Measurements from ENCODE around the gene CAMTA1.
A peak's percentile ranks its signal among the peaks of the same experiment; 100 is the strongest.
"Not testable (repeated sequence)": the region's sequence is repeated elsewhere in the genome, so short reads cannot be mapped to it uniquely, and the experiment has no call there.

Gene CAMTA1

DNA sequence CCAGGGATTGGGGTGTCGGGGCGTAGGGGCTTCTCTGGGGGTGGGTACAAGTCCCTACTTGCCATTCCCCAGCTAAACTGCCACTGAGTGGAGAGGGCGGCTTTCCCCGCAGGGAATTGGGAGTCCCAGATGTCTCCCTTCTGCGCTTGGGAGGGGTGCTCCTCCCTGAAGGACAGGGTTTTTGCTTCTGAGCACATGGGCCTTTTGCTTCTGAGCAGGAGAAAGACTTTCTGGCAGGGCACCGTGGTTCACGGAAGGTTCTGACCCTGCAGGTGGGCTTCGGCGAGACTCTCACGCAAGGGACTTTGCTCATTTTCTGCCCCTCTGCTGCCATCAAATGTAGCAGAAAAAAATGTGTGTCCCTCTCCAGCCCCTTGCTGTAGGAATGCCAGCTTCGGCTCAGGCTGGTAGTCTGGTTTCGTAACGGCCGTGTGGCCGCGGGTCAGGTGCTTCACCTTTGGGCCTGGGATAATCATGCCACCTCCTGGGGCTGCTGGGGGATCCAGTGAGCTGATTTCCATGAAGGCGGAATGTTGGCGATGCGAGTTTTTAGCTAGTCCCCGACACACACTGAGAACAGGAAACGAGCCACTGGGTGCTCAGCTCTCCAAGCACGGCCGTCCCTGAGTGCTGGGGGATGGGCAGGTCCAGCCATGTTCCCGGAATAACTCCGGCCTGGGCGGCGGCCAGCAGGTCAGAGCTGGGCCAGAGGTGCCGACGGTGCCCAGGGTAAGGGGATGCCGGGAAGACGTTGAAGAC is 364.0 kb downstream of the CAMTA1 start:
- DNase-seq (ENCODE audit: low spot score), result peak; percentile 18

DNA sequence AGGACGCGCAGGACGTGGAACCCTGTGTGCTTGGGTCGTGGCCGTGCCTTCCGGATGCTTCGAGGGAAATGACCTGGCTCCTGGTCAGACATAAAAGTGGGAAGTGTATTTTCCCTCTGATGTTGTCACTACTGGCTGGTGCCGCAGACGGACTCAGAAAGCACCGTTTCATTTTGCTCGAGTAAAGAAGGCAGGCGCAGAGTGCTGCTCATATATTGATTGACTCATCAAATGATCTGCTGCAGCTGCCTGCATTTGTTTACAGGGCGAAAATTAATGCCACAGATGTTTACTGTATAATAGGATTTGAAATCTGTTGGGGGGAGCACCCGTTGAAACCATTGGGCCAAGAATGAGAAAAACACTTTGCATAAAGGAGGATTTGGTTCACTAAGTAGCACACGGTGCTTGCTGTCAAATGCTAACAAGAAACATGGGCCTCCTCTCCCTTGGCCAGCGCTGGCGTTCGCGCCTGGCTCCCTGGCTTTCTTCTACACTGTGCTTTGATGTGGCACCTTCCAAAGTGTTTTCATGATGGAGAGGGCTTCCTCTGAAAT is 365.5 kb downstream of the CAMTA1 start:
- no peak for DNase-seq (ENCODE audit: low spot score)

DNA sequence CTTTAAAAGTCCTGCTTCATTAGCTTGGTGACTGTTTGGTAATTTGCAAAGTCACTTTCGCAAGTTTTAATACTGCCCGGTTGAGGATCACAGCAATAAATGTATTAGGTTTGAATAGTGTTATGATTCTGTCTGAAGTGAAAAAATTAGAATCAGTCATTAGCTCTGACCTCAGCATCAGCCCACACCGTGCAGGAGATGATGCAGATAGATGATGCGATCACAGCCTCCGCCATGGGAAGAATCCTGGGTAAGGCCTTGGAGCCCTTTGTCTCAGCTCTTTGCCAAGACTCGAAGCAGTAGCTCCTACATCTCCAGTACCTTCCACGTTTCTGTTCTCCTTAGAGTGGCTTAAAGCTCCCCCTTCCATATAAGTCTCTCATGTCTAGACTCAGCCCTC is 366.7 kb downstream of the CAMTA1 start:
- no peak for DNase-seq (ENCODE audit: low spot score)

DNA sequence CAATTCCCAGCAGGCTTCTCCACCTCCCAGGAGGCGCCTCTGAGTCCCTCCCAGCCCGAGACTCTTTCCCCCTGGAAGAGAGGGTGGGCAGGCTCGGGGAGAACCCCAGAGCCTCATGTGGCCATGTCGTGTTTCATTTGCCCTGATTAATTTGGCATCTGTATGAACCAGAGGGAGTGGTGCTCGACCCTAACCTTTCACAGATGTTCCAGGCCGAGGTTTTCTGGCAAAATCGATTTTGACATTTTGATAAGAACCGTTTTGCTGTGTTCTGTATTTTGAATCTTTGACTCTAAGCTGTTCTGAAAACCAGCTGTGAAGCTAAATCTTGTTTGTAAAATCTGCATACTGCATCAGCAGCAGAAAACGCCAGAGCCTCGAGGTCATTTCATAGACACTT is 367.4 kb downstream of the CAMTA1 start:
- DNase-seq (ENCODE audit: low spot score), result no peak

DNA sequence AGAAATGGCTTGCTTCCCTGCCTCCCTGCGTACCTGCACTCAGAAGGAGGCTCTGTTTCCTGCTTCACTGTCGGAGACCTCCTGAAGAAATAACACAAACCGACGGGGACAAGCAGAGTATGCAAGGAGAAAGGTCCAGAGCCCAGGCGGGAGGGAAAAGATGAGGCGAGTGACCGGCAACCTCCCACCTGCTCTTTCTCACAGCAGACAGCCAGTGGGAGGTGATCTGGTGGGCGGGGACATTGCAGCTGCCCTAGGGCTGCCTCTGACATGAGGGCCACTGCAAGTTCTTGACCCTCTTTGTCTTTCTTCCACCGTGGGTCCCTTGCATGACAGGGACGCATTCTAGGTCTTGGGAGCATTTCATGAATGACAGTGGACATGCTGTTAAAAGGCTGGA is 368.2 kb downstream of the CAMTA1 start:
- no peak for DNase-seq (ENCODE audit: low spot score)

DNA sequence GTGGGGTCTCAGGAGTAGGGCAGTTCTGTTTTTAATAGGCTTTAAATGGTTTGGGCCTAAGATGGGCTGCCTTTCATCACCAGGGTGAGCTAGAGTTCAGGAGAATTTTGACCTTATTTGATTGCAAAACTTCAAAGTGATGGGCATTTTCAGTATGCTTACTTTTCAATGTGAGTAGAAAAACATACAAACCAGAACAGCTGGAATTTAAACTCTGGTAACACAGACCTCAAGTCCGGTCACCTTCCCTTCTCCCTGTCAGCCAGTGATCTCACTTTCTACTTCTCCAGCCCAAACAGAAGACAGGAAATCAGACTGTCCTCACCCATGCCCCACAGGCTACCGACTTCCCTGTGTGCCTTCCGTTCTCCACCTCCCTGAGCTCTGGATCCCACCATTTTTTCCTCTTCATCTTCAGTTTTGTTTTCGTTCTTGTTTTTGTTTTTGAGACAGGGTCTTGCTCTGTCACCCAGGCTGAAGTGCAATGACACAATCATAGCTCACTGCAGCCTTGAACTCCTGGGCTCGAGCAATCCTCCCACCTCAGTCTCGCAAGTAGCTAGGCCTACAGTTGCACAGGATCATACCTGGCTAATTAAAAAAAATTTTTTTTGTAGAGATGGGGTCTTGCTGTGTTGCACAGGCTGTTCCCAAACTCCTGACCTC is 374.0 kb downstream of the CAMTA1 start:
- no peak for DNase-seq (ENCODE audit: low spot score)

DNA sequence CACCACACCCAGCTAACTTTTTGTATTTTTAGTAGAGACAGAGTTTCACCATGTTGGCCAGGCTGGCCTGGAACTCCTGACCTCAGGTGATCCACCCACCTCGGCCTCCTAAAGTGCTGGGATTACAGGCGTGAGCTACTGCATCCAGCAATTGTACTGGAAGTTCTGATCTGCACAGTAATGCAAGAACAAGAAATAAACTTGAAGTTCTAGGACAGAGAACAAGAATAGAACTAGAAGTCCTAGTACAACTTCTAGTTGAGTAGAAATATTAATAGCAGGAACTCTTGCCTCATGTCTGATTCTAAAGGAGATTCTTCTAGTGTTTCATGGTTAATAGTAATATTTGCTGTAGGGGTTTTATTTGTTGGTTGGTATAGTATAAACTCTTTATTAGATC is 383.3 kb downstream of the CAMTA1 start:
- DNase-seq (ENCODE audit: low spot score), result not testable (repeated sequence)

DNA sequence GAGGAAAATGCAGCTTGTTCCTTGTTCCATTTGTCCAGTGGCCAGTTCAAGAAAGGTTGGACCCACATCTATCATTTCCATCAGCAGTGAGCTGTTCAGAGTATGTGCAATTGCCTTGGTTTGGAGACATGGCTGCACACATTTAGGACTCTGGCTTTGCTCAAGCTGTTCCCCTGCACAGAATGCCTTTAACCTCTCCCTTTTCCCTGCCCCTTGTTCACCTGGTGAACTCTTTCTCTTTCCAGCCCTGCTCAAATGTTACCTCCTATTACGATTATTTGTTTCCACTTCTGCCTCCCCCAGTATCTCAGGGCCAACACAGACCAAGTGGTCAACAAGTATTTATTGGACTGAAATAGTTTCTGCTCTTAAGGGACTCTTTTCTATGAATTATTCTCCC is 385.9 kb downstream of the CAMTA1 start:
- no peak for DNase-seq (ENCODE audit: low spot score)

DNA sequence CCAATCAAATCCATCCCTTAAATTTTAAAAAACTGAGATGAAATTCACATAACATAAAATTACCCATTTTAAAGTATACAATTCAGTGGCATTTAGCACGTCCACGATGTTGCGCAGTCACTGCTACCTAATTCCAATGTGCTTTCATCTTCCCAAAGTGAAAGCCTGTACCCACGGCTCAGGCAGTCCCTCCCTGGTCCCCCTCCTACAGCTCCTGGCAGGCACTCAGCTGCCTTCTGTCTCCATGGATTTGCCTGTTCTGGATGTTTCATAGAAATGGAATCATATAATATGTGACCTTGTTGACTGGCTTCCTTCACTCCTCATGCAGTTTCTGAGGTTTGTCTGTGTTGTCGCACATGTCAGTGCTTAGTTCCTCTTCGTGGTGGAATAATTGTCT is 386.3 kb downstream of the CAMTA1 start:
- DNase-seq (ENCODE audit: low spot score), result peak; percentile 73

DNA sequence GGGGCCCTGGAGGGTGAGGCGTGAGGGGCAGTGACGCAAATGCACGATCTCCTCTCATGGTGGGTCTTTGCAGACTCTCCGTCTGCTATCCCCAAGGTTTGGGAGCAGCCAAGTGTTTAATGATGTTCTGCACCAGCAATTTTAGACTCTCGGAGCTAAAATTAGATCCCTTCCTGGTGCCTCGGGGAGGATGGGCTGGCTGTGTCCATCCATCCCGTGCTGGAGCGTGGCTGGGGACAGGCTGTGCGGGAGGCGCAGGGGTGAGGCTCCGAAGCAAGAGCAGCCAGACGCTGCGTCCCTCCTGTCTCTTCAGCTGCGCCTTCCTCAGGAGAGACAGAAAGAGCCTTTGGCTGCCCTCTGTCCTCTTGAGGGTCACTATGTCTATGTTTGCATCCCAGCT is 387.6 kb downstream of the CAMTA1 start:
- no peak for DNase-seq (ENCODE audit: low spot score)

DNA sequence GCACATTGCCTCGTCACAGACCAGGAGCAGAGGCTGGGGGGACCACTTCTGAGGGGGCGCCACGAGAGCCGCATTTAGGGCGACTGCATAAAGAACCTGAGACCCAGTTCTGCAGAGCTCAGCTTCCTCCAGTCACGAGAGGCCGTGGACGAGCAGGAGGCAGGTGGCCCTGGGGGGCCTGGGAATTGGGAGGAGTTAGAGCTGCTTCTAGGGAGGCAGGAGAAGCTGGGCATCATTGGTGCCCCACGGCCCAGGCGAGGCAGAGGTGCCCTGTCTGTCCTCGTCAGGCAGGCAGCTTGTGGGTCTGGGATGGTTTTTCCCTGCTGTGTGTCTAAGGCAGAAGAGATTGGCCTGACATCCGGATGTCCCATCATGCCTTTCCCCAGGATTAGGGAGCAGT is 389.3 kb downstream of the CAMTA1 start:
- no peak for DNase-seq (ENCODE audit: low spot score)

DNA sequence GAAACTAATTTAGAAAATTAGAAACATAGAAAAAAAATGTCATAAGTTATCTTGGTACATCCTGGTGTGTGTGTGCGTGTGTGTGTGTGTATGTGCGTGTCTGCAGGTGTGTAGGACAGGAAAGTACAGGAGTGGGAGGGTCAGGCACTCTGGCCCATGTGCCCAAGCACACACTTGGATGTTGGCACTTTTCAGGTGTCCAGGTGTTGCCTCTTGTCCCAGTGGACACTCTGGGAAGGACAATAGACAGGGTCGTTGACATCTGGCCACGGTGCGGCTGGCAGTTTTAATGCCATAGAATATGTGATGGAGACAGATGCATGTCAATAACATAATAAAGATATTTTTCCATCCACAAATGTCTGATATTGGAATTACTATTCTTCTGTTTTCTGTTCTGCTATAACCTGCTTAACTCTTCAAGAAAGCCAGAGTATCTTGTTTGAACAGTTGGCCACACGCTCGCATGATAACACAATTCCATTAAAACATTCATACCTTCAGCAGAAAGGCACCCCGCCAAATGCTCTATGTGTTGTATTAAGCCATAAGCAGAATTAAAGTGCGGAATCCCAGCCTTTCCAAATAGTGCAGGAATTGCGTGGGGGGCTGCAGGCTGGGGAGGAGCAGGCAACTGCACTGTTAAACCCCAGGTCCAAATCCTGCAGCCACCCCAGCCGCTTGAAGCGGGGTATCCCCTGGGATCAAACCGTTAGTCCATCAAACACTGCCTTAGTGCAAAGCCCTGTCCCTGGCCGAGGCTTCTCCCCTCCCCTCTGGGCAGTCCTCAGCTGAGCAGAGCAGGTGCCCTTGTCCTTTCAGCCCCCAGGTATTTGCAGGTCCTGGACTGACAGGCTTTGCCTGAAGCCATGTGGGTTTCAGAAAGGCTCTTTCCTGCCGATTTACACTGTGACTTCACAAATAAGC is 390.0 kb downstream of the CAMTA1 start:
- no peak for DNase-seq (ENCODE audit: low spot score)

DNA sequence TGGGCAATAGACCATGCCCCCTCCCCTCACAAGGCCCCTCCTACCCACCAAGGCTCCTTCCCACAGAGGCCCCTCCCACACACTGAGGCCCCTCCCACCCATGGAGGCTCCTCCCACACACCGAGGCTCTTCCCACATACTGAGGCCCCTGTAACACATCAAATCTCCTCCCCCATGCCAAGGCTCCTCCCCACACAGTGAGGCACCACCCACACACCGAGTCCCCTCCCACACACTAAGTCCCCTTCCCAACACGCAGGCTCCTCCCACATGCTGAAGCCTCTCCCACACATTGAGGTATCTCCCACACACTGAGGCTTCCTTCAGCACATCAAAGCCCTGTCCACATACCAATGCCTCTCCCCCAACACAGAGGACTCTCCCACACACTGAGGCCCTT is 391.8 kb downstream of the CAMTA1 start:
- DNase-seq (ENCODE audit: low spot score), result no peak

DNA sequence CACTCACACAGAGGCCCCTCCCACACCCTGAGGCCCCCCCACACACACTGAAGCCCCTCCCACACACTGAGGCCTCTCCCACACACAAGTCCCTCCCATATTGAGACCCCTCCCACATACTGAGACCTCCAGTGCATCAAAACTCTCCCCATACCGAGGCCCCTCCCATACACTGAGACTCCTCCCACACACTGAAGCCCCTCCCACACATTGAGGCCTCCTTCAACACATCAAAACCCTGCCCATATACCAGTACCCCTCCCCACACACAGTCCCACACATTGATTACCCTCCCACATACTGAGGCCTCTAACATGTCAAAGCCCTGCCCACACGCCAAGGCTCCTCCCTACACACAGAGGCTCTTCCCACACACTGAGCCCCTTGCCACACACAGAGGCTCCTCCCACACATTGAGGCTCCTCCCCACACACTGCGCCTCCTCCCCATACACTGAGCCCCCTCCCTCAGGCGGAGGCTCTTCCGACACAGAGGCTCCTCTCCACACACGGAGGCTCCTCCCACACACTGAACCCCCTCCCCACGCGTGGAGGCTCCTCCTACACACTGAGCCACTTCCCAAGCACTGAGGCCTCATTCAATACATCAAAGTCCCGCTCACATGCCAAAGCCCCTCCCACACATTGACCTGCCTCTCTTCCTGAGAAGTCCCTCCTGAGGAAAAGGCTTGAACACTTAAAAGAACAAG is 392.3 kb downstream of the CAMTA1 start:
- DNase-seq (ENCODE audit: low spot score), result no peak

DNA sequence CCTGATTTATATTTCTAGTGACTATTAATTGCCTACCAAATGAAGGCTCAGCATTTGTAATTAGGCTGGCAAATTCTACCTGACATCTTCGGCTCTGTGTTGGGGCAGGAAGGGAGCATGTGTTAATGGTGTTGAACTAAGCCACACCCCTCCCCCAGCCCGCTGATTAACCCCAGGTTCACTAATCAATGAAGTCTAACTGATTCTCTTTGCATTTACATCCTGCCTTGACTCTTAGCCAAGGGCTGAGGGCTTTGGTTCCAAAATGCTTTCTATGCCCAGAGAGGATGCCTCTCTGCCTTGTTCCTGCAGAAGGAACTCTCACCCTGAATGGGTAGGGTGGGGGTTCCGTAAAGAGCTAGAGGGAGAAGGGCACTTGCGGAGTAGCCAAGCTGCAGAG is 393.1 kb downstream of the CAMTA1 start:
- no peak for DNase-seq (ENCODE audit: low spot score)

DNA sequence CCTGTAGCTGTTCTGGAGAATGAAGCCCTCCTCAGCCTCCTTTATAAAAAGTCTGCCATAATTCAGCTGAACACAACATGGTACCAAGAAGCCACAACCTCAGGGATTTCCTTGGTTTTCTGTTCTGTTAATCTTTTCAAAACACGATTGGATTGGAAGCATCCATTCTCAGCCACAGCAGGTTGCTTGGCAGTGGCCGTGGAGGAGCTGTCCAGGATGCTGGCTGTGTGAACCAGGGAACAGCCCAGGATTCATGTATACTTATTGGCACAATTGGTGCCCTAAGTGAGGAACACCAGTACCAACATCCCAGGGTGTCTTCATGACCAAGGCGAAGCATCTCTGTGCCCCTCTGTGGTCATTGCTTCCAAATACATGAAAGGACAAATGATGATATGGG is 393.5 kb downstream of the CAMTA1 start:
- DNase-seq (ENCODE audit: low spot score), result no peak

DNA sequence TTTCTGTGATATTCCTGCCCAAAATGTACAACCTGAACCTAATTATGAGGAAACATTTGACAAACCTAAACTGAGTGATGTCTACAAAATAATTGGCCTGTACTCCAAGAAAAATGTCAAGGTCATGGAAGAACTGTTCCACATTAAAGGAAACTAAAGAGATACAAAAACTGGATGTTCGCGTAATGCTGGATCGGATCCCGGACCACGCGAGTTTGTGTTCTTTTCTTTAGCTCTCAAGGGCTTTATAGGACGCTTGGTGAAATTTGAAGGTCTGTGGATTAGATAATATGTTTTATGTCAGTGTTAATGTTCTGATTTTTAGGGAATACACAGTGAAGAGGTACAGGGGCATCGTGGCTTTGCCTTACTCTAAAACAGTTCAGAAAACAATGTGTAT is 400.5 kb downstream of the CAMTA1 start:
- no peak for DNase-seq (ENCODE audit: low spot score)

DNA sequence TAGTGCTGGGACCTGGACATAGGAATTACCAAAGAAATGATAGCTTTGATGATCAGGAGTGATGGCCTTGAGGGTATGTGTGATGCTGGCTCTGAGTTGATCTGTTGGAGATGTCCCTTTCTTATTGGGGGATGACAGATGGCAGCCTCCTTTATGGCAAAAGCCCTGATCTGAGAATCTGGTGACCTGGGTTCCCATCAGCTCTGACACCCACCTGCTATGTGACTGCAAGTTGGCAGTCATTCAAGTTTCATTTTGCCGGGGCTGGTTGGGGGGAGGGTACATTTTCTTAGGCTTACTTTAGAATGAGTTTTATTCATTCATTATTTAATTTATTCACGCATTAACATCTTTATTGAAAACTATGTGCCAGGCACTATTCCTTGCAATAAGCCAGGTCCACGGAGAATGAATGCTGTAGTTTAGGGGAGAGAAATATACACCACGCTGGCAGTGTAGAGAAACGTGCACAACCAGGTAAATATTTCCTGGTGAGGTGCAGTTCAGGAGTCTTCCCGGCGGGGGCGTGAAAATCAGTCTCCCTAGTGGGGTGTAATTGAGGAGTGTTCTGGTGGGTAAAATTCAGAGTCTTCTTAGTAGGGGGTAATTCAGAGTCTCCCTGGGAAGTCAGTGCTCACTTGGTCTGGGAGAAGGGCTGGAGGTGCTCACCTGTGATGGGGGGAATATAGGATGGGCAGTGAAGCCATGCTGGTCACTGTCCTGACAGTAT is 401.3 kb downstream of the CAMTA1 start:
- no peak for DNase-seq (ENCODE audit: low spot score)

DNA sequence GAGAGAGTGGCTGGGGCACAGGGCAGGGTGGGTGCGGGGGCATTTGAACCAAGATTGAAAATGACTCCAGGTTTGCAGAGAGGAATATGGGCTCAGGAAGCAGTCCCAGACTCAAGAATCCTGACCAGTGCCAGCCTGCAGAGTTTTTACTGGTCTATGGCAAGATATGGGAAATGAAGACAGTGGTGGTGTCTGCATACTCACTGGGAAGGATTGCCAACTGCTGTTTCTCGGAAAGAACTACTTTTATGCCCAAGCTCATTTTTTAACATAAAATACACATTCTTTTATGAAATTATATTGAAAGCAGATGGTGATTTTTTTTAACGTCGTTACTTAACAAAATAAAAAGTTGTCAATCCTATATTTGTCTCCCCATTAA is 401.8 kb downstream of the CAMTA1 start:
- no peak for DNase-seq (ENCODE audit: low spot score)

DNA sequence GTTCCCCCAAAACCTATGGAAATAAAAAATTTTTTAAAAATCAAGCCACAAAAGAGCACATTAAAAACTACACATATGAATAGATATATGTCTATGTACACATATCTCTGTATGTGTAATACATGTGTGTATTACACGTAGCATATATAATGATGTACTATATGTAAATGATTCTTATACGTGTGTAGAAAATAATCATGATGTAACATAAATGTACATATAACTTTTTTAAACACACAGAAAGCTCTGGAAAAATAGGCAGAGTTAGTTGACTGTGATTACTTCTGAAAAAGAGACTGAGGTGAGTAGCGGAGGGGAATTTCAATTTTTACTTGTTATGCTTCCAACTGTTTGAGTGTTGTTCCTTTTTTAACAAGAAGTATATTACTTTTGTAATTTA is 405.0 kb downstream of the CAMTA1 start:
- no peak for DNase-seq (ENCODE audit: low spot score)

DNA sequence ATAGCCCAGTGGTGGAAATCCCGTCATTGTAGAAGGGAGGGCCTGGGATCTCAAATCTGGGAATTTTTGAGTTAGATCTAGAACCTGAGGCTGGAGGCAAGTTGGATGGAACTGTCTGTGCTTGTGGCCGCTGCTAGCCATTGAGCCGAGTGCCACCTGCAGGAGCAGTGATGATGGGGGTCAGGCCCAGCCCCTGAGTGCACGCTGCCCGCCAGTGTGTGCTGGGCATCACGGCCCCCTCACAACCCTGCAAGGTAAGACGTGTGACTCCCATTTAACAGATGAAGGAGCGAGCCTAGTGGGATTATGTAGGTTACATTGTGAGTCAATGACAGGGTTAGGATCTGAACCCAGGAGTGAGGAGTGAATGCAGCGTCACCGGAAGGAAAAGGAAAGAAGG is 407.2 kb downstream of the CAMTA1 start:
- no peak for DNase-seq (ENCODE audit: low spot score)

Data from Ammon's horn (tissue), 1 donor.